ENCODE measurements around the gene GRK4. TPM values are rescaled to one million over a fixed set of nuclear protein-coding genes. Genes with fewer than 3 reads are reported as not detected.
"Not testable (repeated sequence)": the region's sequence is repeated elsewhere in the genome, so short reads cannot be mapped to it uniquely, and the experiment has no call there.

GRK4 gene
- total RNA-seq, 4 donors from 2014 or later: 7.6 to 10.8 (median 9.1) TPM

- intact Hi-C loops (cut with DNase I): no loop called here
- no peak overlapping the region for H3K27ac ChIP-seq
- H3K4me3 ChIP-seq (replicated peaks in 1 of 3): no peak overlapping the region
- peaks cover 4 to 8% of the 10 kb centered on the region in 2 donors for H3K4me1 ChIP-seq
- H3K36me3 ChIP-seq: no peaks in the 10 kb centered on the region
- H3K9me3 ChIP-seq: no peaks in the 10 kb centered on the region
- WGBS, 2 donors: 81 to 85% methylated on average over 7 of the region's 7 CpGs
- TF ChIP-seq CTCF (IDR thresholded peaks at IDR 0.05): no peak
- TF ChIP-seq POLR2A (IDR thresholded peaks at IDR 0.05): no peak
- DNase-seq: no peak
- no peaks in the 10 kb centered on the region for H3K27me3 ChIP-seq
These were observed 82.8 kb downstream of the GRK4 start for GRCh38 chr4:3046162-3046561.

- Histone ChIP-seq H3K4me1 (peaks cover 4 to 8% of the 10 kb centered on the region in 2 donors), H3K27ac (no peak overlapping the region), H3K9me3 (no peaks in the 10 kb centered on the region), H3K4me3 (replicated peaks in 1 of 3) (no peak overlapping the region), H3K27me3 (no peaks in the 10 kb centered on the region), H3K36me3 (no peaks in the 10 kb centered on the region)
- TF ChIP-seq POLR2A (IDR thresholded peaks at IDR 0.05) (no peak), CTCF (IDR thresholded peaks at IDR 0.05) (no peak)
- intact Hi-C loops (cut with DNase I): no loop called here
- no peak for DNase-seq
- 88 to 90% methylated on average over 4 of the region's 4 CpGs for WGBS, 2 donors
These were observed 83.3 kb downstream of the GRK4 start for GRCh38 chr4:3046623-3047022.

- TF ChIP-seq CTCF (IDR thresholded peaks at IDR 0.05): peak; percentile 24 to 84 (median 70)
- TF ChIP-seq POLR2A (IDR thresholded peaks at IDR 0.05): no peak
- WGBS, 2 donors: 52 to 58% methylated on average over 20 of the region's 20 CpGs
- Histone ChIP-seq H3K4me3 (replicated peaks in 1 of 3) (no peak overlapping the region), H3K27me3 (no peaks in the 10 kb centered on the region), H3K27ac (no peak overlapping the region), H3K4me1 (peaks cover 0 to 4% of the 10 kb centered on the region in 2 donors), H3K36me3 (no peaks in the 10 kb centered on the region), H3K9me3 (no peaks in the 10 kb centered on the region)
- DNase-seq: peak; percentile 72 to 76
- intact Hi-C loops (cut with DNase I): no loop called here
These were observed 84.3 kb downstream of the GRK4 start for GRCh38 chr4:3047464-3048286.

GRCh38 chr4:3051141-3051897 lies 87.9 kb downstream of the GRK4 start:
- WGBS, 2 donors: 88 to 94% methylated on average over 5 to 12 of the region's 12 CpGs
- H3K4me1 ChIP-seq; DNase-seq; H3K9me3 ChIP-seq; H3K36me3 ChIP-seq; H3K27me3 ChIP-seq; intact Hi-C loops (cut with DNase I); H3K27ac ChIP-seq; H3K4me3 ChIP-seq (replicated peaks in 1 of 3): not testable (repeated sequence)

GRCh38 chr4:3054169-3054759 lies 90.9 kb downstream of the GRK4 start:
- no peak for DNase-seq
- TF ChIP-seq CTCF (IDR thresholded peaks at IDR 0.05) (no peak), POLR2A (IDR thresholded peaks at IDR 0.05) (no peak)
- H3K4me1 ChIP-seq: no peaks in the 10 kb centered on the region
- intact Hi-C loops (cut with DNase I): no loop called here
- no peaks in the 10 kb centered on the region for H3K36me3 ChIP-seq
- WGBS, 2 donors: 94 to 98% methylated on average over 2 of the region's 2 CpGs
- H3K4me3 ChIP-seq (replicated peaks in 1 of 3): no peak overlapping the region
- H3K27me3 ChIP-seq: no peaks in the 10 kb centered on the region
- no peak overlapping the region for H3K27ac ChIP-seq
- H3K9me3 ChIP-seq: no peaks in the 10 kb centered on the region
